ENCODE results near the gene PLPPR3. TPM values are rescaled to one million over a fixed set of nuclear protein-coding genes. Genes with fewer than 3 reads are reported as not detected.

Gene PLPPR3
- total RNA-seq, 3 donors from 2014 or later, result 0.19 TPM; not detected in 2

GRCh38 chr19:827710-828321, 6.1 kb upstream of the PLPPR3 start, which contains the start of gene AZU1:
AZU1 (plus strand) TSS chr19:827837; CDS start chr19:827847, 10 bp downstream.
- ATAC-seq (peak; percentile 86), DNase-seq (peak in 2 of 3 donors; percentile 44 to 61)
- intact Hi-C loops (cut with DNase I, micrococcal nuclease), result no loop called here
- Histone ChIP-seq H3K9me3 (no peaks in the 10 kb centered on the region), H3K4me3 (no peak within 1 kb of the TSS), H3K36me3 (ENCODE audit: low read depth) (no peaks in the 10 kb centered on the region), H3K4me1 (ENCODE audit: low read depth) (no peaks in the 10 kb centered on the region)
- TF ChIP-seq CTCF (IDR thresholded peaks at IDR 0.05), result no peak

- no peak overlapping the region for H3K4me3 ChIP-seq
- H3K9me3 ChIP-seq, result no peaks in the 10 kb centered on the region
- intact Hi-C loops (cut with DNase I, micrococcal nuclease), result no loop called here
- DNase-seq, result no peak
- no peak for TF ChIP-seq CTCF (IDR thresholded peaks at IDR 0.05)
- H3K4me1 ChIP-seq (ENCODE audit: low read depth), result no peaks in the 10 kb centered on the region
- no peak for ATAC-seq
- H3K36me3 ChIP-seq (ENCODE audit: low read depth), result no peaks in the 10 kb centered on the region
These were observed 5.6 kb upstream of the PLPPR3 start for GRCh38 chr19:827314-827709.

- DNase-seq (no peak), ATAC-seq (no peak)
- Histone ChIP-seq H3K4me3 (no peak overlapping the region), H3K36me3 (ENCODE audit: low read depth) (no peaks in the 10 kb centered on the region), H3K9me3 (no peaks in the 10 kb centered on the region), H3K4me1 (ENCODE audit: low read depth) (peaks cover 6% of the 10 kb centered on the region)
- intact Hi-C loops (cut with DNase I, micrococcal nuclease), result no loop called here
- TF ChIP-seq CTCF (IDR thresholded peaks at IDR 0.05), result no peak
These were observed 4.3 kb upstream of the PLPPR3 start for GRCh38 chr19:825897-826644.

- no peaks in the 10 kb centered on the region for H3K36me3 ChIP-seq (ENCODE audit: low read depth)
- no peak for ATAC-seq
- intact Hi-C loops (cut with DNase I, micrococcal nuclease), result no loop called here
- H3K9me3 ChIP-seq, result no peaks in the 10 kb centered on the region
- no peak for TF ChIP-seq CTCF (IDR thresholded peaks at IDR 0.05)
- H3K4me1 ChIP-seq (ENCODE audit: low read depth), result peaks cover 6% of the 10 kb centered on the region
- DNase-seq, result no peak
- H3K4me3 ChIP-seq, result no peak overlapping the region
These were observed 3.1 kb upstream of the PLPPR3 start for GRCh38 chr19:824885-825284.

GRCh38 chr19:823565-824121, 1.9 kb upstream of the PLPPR3 start:
- DNase-seq (peak in 1 of 3 donors; percentile 37), ATAC-seq (peak; percentile 72)
- Histone ChIP-seq H3K4me3 (no peak overlapping the region), H3K4me1 (ENCODE audit: low read depth) (peaks cover 6% of the 10 kb centered on the region), H3K36me3 (ENCODE audit: low read depth) (no peaks in the 10 kb centered on the region), H3K9me3 (no peaks in the 10 kb centered on the region)
- no peak for TF ChIP-seq CTCF (IDR thresholded peaks at IDR 0.05)
- intact Hi-C loops (cut with DNase I, micrococcal nuclease), result no loop called here

Measured in mucosa of descending colon (tissue), 3 donors.